H1 (cell line): ENCODE data around the gene MORC2. TPM values are rescaled to one million over a fixed set of nuclear protein-coding genes. Genes with fewer than 3 reads are reported as not detected.

Experiments
- CTCF ChIA-PET: fragments of 300-600 bp; sonication (Branson Sonifier 250); formaldehyde crosslinking; loops from one replicate; lab custom pipeline; 2021; ENCODE audit not compliant: partially characterized antibody; lab: Charles Lee
- POLR2A ChIA-PET: fragments of 300-600 bp; sonication (Branson Sonifier 250); formaldehyde crosslinking; loops from one replicate; lab custom pipeline; 2021; ENCODE audit warnings: inconsistent platforms; ENCODE audit not compliant: partially characterized antibody; lab: Charles Lee
- DNase-seq, 2 experiments: peaks; one replicate each; pipeline versions ENCODE4 v3.0.0 to v3.0.0-alpha.2; 2010 to 2022; ENCODE audit warnings: low spot score in 2 of 2, low read depth in 1 of 2, mixed read lengths in 1 of 2
- FAIRE-seq: peaks from 2 replicates; lab custom pipeline; 2011; peaks lifted over from hg19 to GRCh38; lab: Jason Lieb, UNC
- H2AFZ ChIP-seq: 2 replicates; pipeline ENCODE4 v1.8.1; 2012; ENCODE audit warnings: low read length, inconsistent platforms
- H2AK5ac ChIP-seq: 2 replicates; pipeline ENCODE4 v1.6.1; 2013; ENCODE audit warnings: low read depth, low read length
- H2BK120ac ChIP-seq: replicated peaks from 2 replicates; pipeline ENCODE3; 2013; ENCODE audit warnings: low read depth, low read length, inconsistent platforms
- H2BK12ac ChIP-seq: 2 replicates; pipeline ENCODE4 v1.6.1; 2013; ENCODE audit warnings: low read depth, low read length
- H2BK15ac ChIP-seq: 2 replicates; pipeline ENCODE4 v1.6.1; 2013; ENCODE audit warnings: low read length
- H2BK20ac ChIP-seq: 2 replicates; pipeline ENCODE4 v1.6.1; 2013; ENCODE audit warnings: low read length
- H2BK5ac ChIP-seq: 2 replicates; pipeline ENCODE4 v1.6.1; 2013; ENCODE audit warnings: low read depth, low read length
- H3K14ac ChIP-seq: 2 replicates; pipeline ENCODE4 v1.6.1; 2013; ENCODE audit warnings: inconsistent platforms; ENCODE audit not compliant: insufficient read length
- H3K18ac ChIP-seq: 2 replicates; pipeline ENCODE4 v1.6.1; 2013; ENCODE audit warnings: low read length; ENCODE audit errors: extremely low read depth
- H3K23ac ChIP-seq: 2 replicates; pipeline ENCODE4 v1.6.1; 2013; ENCODE audit warnings: inconsistent platforms; ENCODE audit not compliant: insufficient read length
- H3K23me2 ChIP-seq: 2 replicates; pipeline ENCODE4 v1.6.1; 2013; ENCODE audit warnings: low read depth, low read length
- H3K27ac ChIP-seq: 2 replicates; pipeline ENCODE4 v1.6.1; 2011; ENCODE audit warnings: low read depth, low read length, inconsistent platforms
- H3K27me3 ChIP-seq, 4 experiments: replicated peaks in 1 of 4; 1 replicate in 1 of 4; 2 replicates in 3 of 4; pipeline versions ENCODE4 v1.6.1 to v1.8.1; 2011 to 2013; ENCODE audit warnings: low read length in 3 of 4, mild to moderate bottlenecking in 3 of 4, inconsistent platforms in 2 of 4, mixed read lengths in 2 of 4, moderate library complexity in 1 of 4; ENCODE audit not compliant: control insufficient read depth in 3 of 4, insufficient read depth in 3 of 4; ENCODE audit errors: extremely low read depth in 1 of 4
- H3K36me3 ChIP-seq, 4 experiments: 2 replicates each; pipeline versions ENCODE4 v1.6.1 to v1.8.1; 2011 to 2013; ENCODE audit warnings: mild to moderate bottlenecking in 4 of 4, low read length in 3 of 4, moderate library complexity in 2 of 4, control low read depth in 1 of 4, inconsistent platforms in 1 of 4; ENCODE audit not compliant: insufficient read depth in 4 of 4, control insufficient read depth in 2 of 4
- H3K4ac ChIP-seq: replicated peaks from 2 replicates; pipeline ENCODE3; 2013; ENCODE audit warnings: low read length, low read depth, mixed read lengths, inconsistent platforms; ENCODE audit not compliant: insufficient read length
- H3K4me1 ChIP-seq, 4 experiments: replicated peaks in 1 of 4; 1 replicate in 1 of 4; 2 replicates in 3 of 4; pipeline versions ENCODE4 v1.6.1 to v1.8.1; 2011 to 2013; ENCODE audit warnings: low read length in 3 of 4, inconsistent platforms in 2 of 4, mixed read lengths in 1 of 4; ENCODE audit not compliant: insufficient read depth in 4 of 4, control insufficient read depth in 3 of 4
- H3K4me2 ChIP-seq, 2 experiments: 2 replicates each; pipeline versions ENCODE4 v1.6.1 to v1.8.1; 2011 to 2013; ENCODE audit warnings: low read depth in 2 of 2, low read length in 2 of 2, control low read depth in 1 of 2, inconsistent platforms in 1 of 2, mild to moderate bottlenecking in 1 of 2; ENCODE audit not compliant: insufficient read depth in 1 of 2
- H3K4me3 ChIP-seq, 4 experiments: fragments of 200-600, 300-600 bp in 1 of 4; sonication (generic), shearing (Covaris generic), sonication (Bioruptor Twin) in 1 of 4; 2 replicates each; pipeline versions ENCODE4 v1.5.1 to v1.8.1; 2011 to 2016; ENCODE audit warnings: low read length in 4 of 4, low read depth in 3 of 4, control low read depth in 2 of 4, inconsistent platforms in 2 of 4, mild to moderate bottlenecking in 2 of 4, mixed read lengths in 1 of 4, moderate library complexity in 1 of 4; ENCODE audit not compliant: insufficient read depth in 2 of 4; ENCODE audit errors: extremely low read depth in 1 of 4
- H3K56ac ChIP-seq: replicated peaks from 2 replicates; pipeline ENCODE3; 2013; ENCODE audit warnings: low read depth, mild to moderate bottlenecking, mixed read lengths, low read length, inconsistent platforms; ENCODE audit not compliant: insufficient read length
- H3K79me1 ChIP-seq: 2 replicates; pipeline ENCODE4 v1.6.1; 2013; ENCODE audit warnings: low read depth, low read length, control low read depth
- H3K79me2 ChIP-seq, 2 experiments: 2 replicates each; pipeline versions ENCODE4 v1.6.1 to v1.8.1; 2012 to 2013; ENCODE audit warnings: low read length in 2 of 2, mild to moderate bottlenecking in 2 of 2, inconsistent platforms in 1 of 2; ENCODE audit not compliant: insufficient read depth in 2 of 2, control insufficient read depth in 1 of 2
- H3K9ac ChIP-seq, 4 experiments: replicated peaks in 1 of 4; 1 replicate in 1 of 4; 2 replicates in 3 of 4; pipeline versions ENCODE4 v1.6.1 to v1.8.1; 2011 to 2013; ENCODE audit warnings: low read depth in 3 of 4, low read length in 3 of 4, control low read depth in 2 of 4, mild to moderate bottlenecking in 2 of 4, moderate library complexity in 2 of 4, inconsistent platforms in 1 of 4; ENCODE audit errors: extremely low read depth in 1 of 4
- H3K9me3 ChIP-seq, 2 experiments: 2 replicates each; pipeline versions ENCODE4 v1.6.1 to v1.8.1; 2012 to 2013; ENCODE audit warnings: mild to moderate bottlenecking in 2 of 2, moderate library complexity in 2 of 2, control low read depth in 1 of 2, inconsistent platforms in 1 of 2, low read depth in 1 of 2, low read length in 1 of 2, mixed read lengths in 1 of 2; ENCODE audit not compliant: insufficient read depth in 2 of 2
- H4K20me1 ChIP-seq, 2 experiments: replicated peaks in 1 of 2; 2 replicates each; pipeline versions ENCODE3 to v1.8.1; 2011 to 2013; ENCODE audit warnings: inconsistent platforms in 2 of 2, low read length in 2 of 2, mild to moderate bottlenecking in 1 of 2; ENCODE audit not compliant: insufficient read depth in 2 of 2, control insufficient read depth in 1 of 2
- H4K5ac ChIP-seq: 2 replicates; pipeline ENCODE4 v1.6.1; 2013; ENCODE audit warnings: low read length, low read depth, mixed read lengths, inconsistent platforms; ENCODE audit not compliant: insufficient read length
- H4K8ac ChIP-seq: 2 replicates; pipeline ENCODE4 v1.8.0; 2013; ENCODE audit warnings: mild to moderate bottlenecking, moderate library complexity, low read length, inconsistent platforms; ENCODE audit not compliant: insufficient read depth; ENCODE audit errors: extremely low read depth
- H4K91ac ChIP-seq: replicated peaks from 2 replicates; pipeline ENCODE3; 2013; ENCODE audit warnings: low read length, mixed read lengths, inconsistent platforms; ENCODE audit not compliant: insufficient read length
- ASH2L ChIP-seq: fragments of 200-600, 300-600 bp; sonication (generic); IDR thresholded peaks from one replicate; pipeline ENCODE4 v1.7.1; 2017; ENCODE audit warnings: low read length
- BRCA1 ChIP-seq: IDR thresholded peaks from 2 replicates; pipeline ENCODE4 v1.6.1; 2012; ENCODE audit warnings: low read depth, low read length, improper control_type of control experiment
- CHD1 ChIP-seq: IDR thresholded peaks from 2 replicates; pipeline ENCODE4 v1.6.1; 2012; ENCODE audit warnings: low read depth, low read length, improper control_type of control experiment
- CREB1 ChIP-seq: IDR thresholded peaks from 2 replicates; pipeline ENCODE4 v1.6.1; 2012; ENCODE audit warnings: inconsistent platforms
- EP300 ChIP-seq, 2 experiments: IDR thresholded peaks; 1 replicate in 1 of 2; 2 replicates in 1 of 2; pipeline ENCODE4 v1.6.1; 2011 to 2012; ENCODE audit warnings: low read depth in 2 of 2, low read length in 2 of 2, mild to moderate bottlenecking in 2 of 2, borderline replicate concordance in 1 of 2, inconsistent platforms in 1 of 2, moderate library complexity in 1 of 2
- GABPA ChIP-seq: IDR thresholded peaks from 2 replicates; pipeline ENCODE4 v1.6.1; 2011; ENCODE audit warnings: mild to moderate bottlenecking, low read length, moderate library complexity, borderline replicate concordance; ENCODE audit not compliant: insufficient read depth
- GTF2F1 ChIP-seq: IDR thresholded peaks from 2 replicates; pipeline ENCODE4 v1.6.1; 2012; ENCODE audit warnings: low read depth, low read length, improper control_type of control experiment, borderline replicate concordance
- MAFK ChIP-seq: IDR thresholded peaks from 2 replicates; pipeline ENCODE4 v1.6.1; 2012; ENCODE audit warnings: low read depth, mild to moderate bottlenecking, improper control_type of control experiment, low read length
- PHF8 ChIP-seq: fragments of 200-600 bp; sonication (generic); conservative IDR thresholded peaks from 2 replicates; pipeline ENCODE4 v1.7.1; 2012; ENCODE audit warnings: low read depth, mild to moderate bottlenecking, inconsistent platforms, low read length, moderate library complexity
- POLR2A ChIP-seq, 2 experiments: IDR thresholded peaks; 1 replicate in 1 of 2; 2 replicates in 1 of 2; pipeline ENCODE4 v1.6.1; 2011; ENCODE audit warnings: low read depth in 2 of 2, low read length in 2 of 2, mild to moderate bottlenecking in 2 of 2; ENCODE audit errors: control extremely low read depth in 1 of 2
- SIRT6 ChIP-seq: IDR thresholded peaks from one replicate; pipeline ENCODE4 v1.7.1; 2012; ENCODE audit warnings: low read length, inconsistent platforms
- SUZ12 ChIP-seq: fragments of 200-600 bp; sonication (generic); IDR thresholded peaks from 2 replicates; pipeline ENCODE4 v1.6.1; 2012; ENCODE audit warnings: mild to moderate bottlenecking, inconsistent platforms, low read length, moderate library complexity, mixed read lengths
- TAF1 ChIP-seq: IDR thresholded peaks from 2 replicates; pipeline ENCODE4 v1.6.1; 2011; ENCODE audit warnings: mild to moderate bottlenecking, low read depth, low read length
- USF2 ChIP-seq: IDR thresholded peaks from 2 replicates; pipeline ENCODE4 v1.6.1; 2011; ENCODE audit warnings: low read length, improper control_type of control experiment
- ZNF274 ChIP-seq: IDR thresholded peaks from 2 replicates; pipeline ENCODE4 v1.7.0; 2012; ENCODE audit warnings: low read length, borderline replicate concordance; ENCODE audit errors: extremely low read depth
- WGBS, 2 experiments: shearing (Covaris generic) in 1 of 2; methylation state at CpG; one replicate each; pipeline versions ENCODE4 v1.1.6 to v1.1.7; 2013 to 2015; ENCODE audit warnings: low lambda C conversion rate in 2 of 2, mixed read lengths in 2 of 2, inconsistent platforms in 1 of 2, low coverage in 1 of 2, missing lambda C conversion rate in 1 of 2; ENCODE audit not compliant: insufficient replicate concordance in 2 of 2, insufficient coverage in 1 of 2, insufficient read length in 1 of 2; ENCODE audit errors: extremely low coverage in 1 of 2, missing lambda C conversion rate in 1 of 2; 5-methylcytosine and 5-hydroxymethylcytosine counted together
- polyA plus RNA-seq, 7 experiments: library from polyadenylated mRNA; depleted of rRNA in 3 of 7; stranded (reverse) in 5 of 7; unstranded in 2 of 7; fragments of >200 nt in 5 of 7; fragments of 200-250 nt in 2 of 7; gene quantifications; 1 replicate in 5 of 7; 2 replicates in 1 of 7; 4 replicates in 1 of 7; pipeline versions ENCODE4 v1.2.1 to v1.2.3, GENCODE V29; 2011 to 2013; ENCODE audit warnings: missing spikeins in 2 of 7, mixed read lengths in 2 of 7
- total RNA-seq: library from RNA; stranded (reverse); fragmentation: NEBNext Ultra II Directional; extraction: Animal tissue kit (Norgen Biotek cat#: 25700); gene quantifications from 2 replicates; pipeline ENCODE4 v1.2.1, GENCODE V29; 2021

MORC2 gene
- total and polyA plus RNA-seq, 2 of the 8 experiments (the other 6 are each of a cell fraction or from before 2014, with no cell fraction given): 15.4 to 68.0 TPM

DNA sequence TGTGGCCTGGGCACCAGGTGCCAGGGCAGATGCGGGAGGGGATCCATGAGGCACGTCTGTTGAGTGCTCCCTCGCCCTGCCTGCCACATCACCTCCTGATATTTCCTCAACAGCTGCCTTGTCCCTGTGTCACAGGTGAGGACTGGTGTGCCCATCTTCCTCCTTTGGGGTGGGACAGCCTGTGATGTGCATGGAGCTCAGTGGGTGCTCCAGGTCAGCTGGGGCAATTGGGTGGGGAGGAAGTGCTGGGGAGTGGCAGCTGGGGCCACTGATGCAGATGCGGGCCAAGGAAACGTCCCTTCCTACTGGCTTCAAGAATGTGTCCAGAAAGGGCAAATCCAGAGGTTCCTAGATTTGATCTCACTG is 83.6 kb downstream of the MORC2 start:
- Histone ChIP-seq H4K20me1 (no peaks in the 10 kb centered on the region), H3K4me2 (no peak overlapping the region), H3K79me2 (no peaks in the 10 kb centered on the region), H3K23me2 (no peaks in the 10 kb centered on the region), H3K9me3 (no peaks in the 10 kb centered on the region), H3K36me3 (peaks cover 0 to 2% (median 0%) of the 10 kb centered on the region in 4 experiments; a peak in 2 of 8 replicates), H3K79me1 (no peaks in the 10 kb centered on the region), H3K4ac (no peak overlapping the region), H3K27ac (no peak overlapping the region), H4K91ac (no peak overlapping the region), H4K8ac (no peak overlapping the region), H4K5ac (no peak overlapping the region), H2AFZ (no peak overlapping the region), H3K18ac (no peak overlapping the region), H2BK20ac (no peak overlapping the region), H2BK15ac (no peak overlapping the region), H2BK120ac (no peak overlapping the region), H3K4me3 (no peak overlapping the region), H3K27me3 (no peaks in the 10 kb centered on the region), H2AK5ac (no peak overlapping the region), H3K56ac (no peak overlapping the region), H3K9ac (no peak overlapping the region), H2BK12ac (no peak overlapping the region), H2BK5ac (no peak overlapping the region), H3K14ac (no peak overlapping the region), H3K4me1 (peaks cover 0 to 4% (median 2%) of the 10 kb centered on the region in 4 experiments; a peak in 3 of 7 replicates), H3K23ac (no peak overlapping the region)
- ChIA-PET POLR2A (interaction anchor here (1.2 kb wide), 1 partner anchor 12 kb away, joined by 3 read pairs; no protein-coding TSS in a partner anchor), CTCF (interaction anchor here (1.1 to 3.5 kb wide), 7 partner anchors 10 to 314 kb away, joined by 3 to 12 read pairs (median 6); no protein-coding TSS in a partner anchor)
- FAIRE-seq (no peak), DNase-seq (no peak)
- 85% methylated on average over 4 of the region's 5 CpGs; no CpG with 5 or more reads in 1 of the 2 experiments for WGBS, 2 experiments
- TF ChIP-seq SIRT6: no peak
- no peak for TF ChIP-seq PHF8
- TF ChIP-seq CREB1: no peak
- no peak for TF ChIP-seq POLR2A (IDR thresholded peaks at IDR 0.05; ENCODE audit: control extremely low read depth in 1 of 2, low read depth in 2 of 2, low read length in 2 of 2)
- TF ChIP-seq GABPA: no peak
- no peak for TF ChIP-seq SUZ12
- no peak for TF ChIP-seq CHD1
- no peak for TF ChIP-seq ASH2L
- no peak for TF ChIP-seq MAFK
- no peak for TF ChIP-seq TAF1
- TF ChIP-seq GTF2F1: no peak
- TF ChIP-seq EP300 (IDR thresholded peaks at IDR 0.05; ENCODE audit: borderline replicate concordance in 1 of 2, low read depth in 2 of 2, low read length in 2 of 2): no peak
- TF ChIP-seq ZNF274: no peak
- TF ChIP-seq BRCA1: no peak
- no peak for TF ChIP-seq USF2
